HepG2 (cell line): ENCODE results near the gene NCOA1. TPM values are rescaled to one million over a fixed set of nuclear protein-coding genes. Genes with fewer than 3 reads are reported as not detected.
"Not testable (repeated sequence)": the region's sequence is repeated elsewhere in the genome, so short reads cannot be mapped to it uniquely, and the experiment has no call there.

ENCODE experiments used
- ATAC-seq: fragments of 200-7000 bp; cut with Tn5 transposase; 3 replicates; pipeline ENCODE4 v1.9.1; 2020; ENCODE audit warnings: mild to moderate bottlenecking, moderate library complexity
- BruUV-seq: library from RNA; stranded (reverse); fragments of 400-500 nt; replicated peaks from 2 replicates; lab custom pipeline; 2021; lab: Mats Ljungman, UMichigan
- CTCF ChIA-PET: fragments of 300-600 bp; formaldehyde crosslinking; extraction: SDS; loops from one replicate; lab custom pipeline; 2021; ENCODE audit warnings: low total read pairs, inconsistent platforms, low intra/inter-chr PET ratio; lab: Yijun Ruan, JAX
- POLR2A ChIA-PET: fragments of 350-600 bp; sonication (Branson Sonifier 250); formaldehyde crosslinking; loops from one replicate; lab custom pipeline; 2020; ENCODE audit warnings: antibody characterized with exemption, inconsistent platforms; lab: Yijun Ruan, JAX
- DNase-seq: peaks from one replicate; pipeline ENCODE4 v3.0.0-alpha.2; 2015; ENCODE audit warnings: low spot score
- FAIRE-seq: peaks from 3 replicates; lab custom pipeline; 2011; peaks lifted over from hg19 to GRCh38; lab: Jason Lieb, UNC
- H2AFZ ChIP-seq: one replicate; pipeline ENCODE4 v1.6.1; 2011; ENCODE audit warnings: low read length, inconsistent platforms
- H3K27ac ChIP-seq: fragments of 300-600 bp; 3 replicates; pipeline ENCODE4 v1.8.0; 2011; ENCODE audit warnings: mixed run types, mild to moderate bottlenecking, mixed read lengths, low read length, inconsistent platforms; ENCODE audit not compliant: insufficient read depth; ENCODE audit errors: extremely low read length
- H3K27me3 ChIP-seq, 2 experiments: fragments of 200-600 bp in 1 of 2; 2 replicates in 1 of 2; 3 replicates in 1 of 2; pipeline versions ENCODE4 v1.6.0 to v1.8.0; 2011; ENCODE audit warnings: low read length in 2 of 2, mild to moderate bottlenecking in 2 of 2, moderate library complexity in 2 of 2, inconsistent platforms in 1 of 2; ENCODE audit not compliant: insufficient read depth in 2 of 2, control insufficient read depth in 1 of 2
- H3K36me3 ChIP-seq, 2 experiments: fragments of 200-600 bp in 1 of 2; replicated peaks in 1 of 2; 2 replicates in 1 of 2; 3 replicates in 1 of 2; pipeline versions ENCODE4 v1.5.1 to v1.8.0; 2011; ENCODE audit warnings: low read length in 2 of 2, inconsistent platforms in 1 of 2; ENCODE audit not compliant: insufficient read depth in 2 of 2, control insufficient read depth in 1 of 2
- H3K4me1 ChIP-seq: 2 replicates; pipeline ENCODE4 v1.5.1; 2012; ENCODE audit warnings: low read length, inconsistent platforms; ENCODE audit not compliant: insufficient read depth
- H3K4me2 ChIP-seq: 2 replicates; pipeline ENCODE4 v1.6.0; 2011; ENCODE audit warnings: low read depth, low read length, inconsistent platforms
- H3K4me3 ChIP-seq, 3 experiments: fragments of 200-600 bp in 1 of 3; sonication (generic), shearing (Covaris generic) in 1 of 3; replicated peaks in 1 of 3; 2 replicates each; pipeline ENCODE4 v1.5.1; 2011 to 2016; ENCODE audit warnings: low read length in 3 of 3, inconsistent platforms in 2 of 3, low read depth in 2 of 3, mild to moderate bottlenecking in 2 of 3, control low read depth in 1 of 3, mixed read lengths in 1 of 3; ENCODE audit not compliant: insufficient read depth in 1 of 3
- H3K79me2 ChIP-seq: one replicate; pipeline ENCODE4 v1.6.1; 2011; ENCODE audit warnings: low read length, inconsistent platforms; ENCODE audit not compliant: insufficient read depth
- H3K9ac ChIP-seq: 2 replicates; pipeline ENCODE4 v1.6.0; 2011; ENCODE audit warnings: mild to moderate bottlenecking, low read depth, low read length, inconsistent platforms; ENCODE audit not compliant: insufficient read depth
- H3K9me3 ChIP-seq: 2 replicates; pipeline ENCODE4 v1.5.1; 2012; ENCODE audit warnings: mild to moderate bottlenecking, low read length
- H4K20me1 ChIP-seq: 2 replicates; pipeline ENCODE4 v1.6.0; 2011; ENCODE audit warnings: inconsistent platforms, mild to moderate bottlenecking, low read length, moderate library complexity; ENCODE audit not compliant: insufficient read depth
- KDM4B ChIP-seq: sonication (generic); formaldehyde crosslinking; IDR thresholded peaks from 2 replicates; pipeline ENCODE4 v1.4.0; 2020; ENCODE audit warnings: missing genetic modification reagents
- KLF11 ChIP-seq: IDR thresholded peaks from 2 replicates; pipeline ENCODE4 v1.6.1; 2016; ENCODE audit warnings: missing compliant biosample characterization
- MAF1 ChIP-seq: sonication (generic); formaldehyde crosslinking; IDR thresholded peaks from 2 replicates; pipeline ENCODE4 v1.5.0; 2020; ENCODE audit warnings: missing genetic modification reagents, borderline replicate concordance
- MXI1 ChIP-seq: IDR thresholded peaks from 3 replicates; pipeline ENCODE4 v1.6.1; 2012; ENCODE audit warnings: low read depth, low read length, inconsistent platforms, borderline replicate concordance
- PAWR ChIP-seq: sonication (generic); formaldehyde crosslinking; IDR thresholded peaks from 2 replicates; pipeline ENCODE4 v1.4.0; 2020; ENCODE audit warnings: missing genetic modification reagents, mild to moderate bottlenecking, borderline replicate concordance
- RFXANK ChIP-seq: IDR thresholded peaks from 2 replicates; pipeline ENCODE4 v1.6.1; 2016
- TIGD3 ChIP-seq: sonication (generic); formaldehyde crosslinking; IDR thresholded peaks from 2 replicates; pipeline ENCODE4 v1.5.1; 2020; ENCODE audit warnings: mild to moderate bottlenecking, missing genetic modification reagents, borderline replicate concordance
- ZBTB33 ChIP-seq: sonication (generic); formaldehyde crosslinking; IDR thresholded peaks from 2 replicates; pipeline ENCODE4 v1.4.0; 2020; ENCODE audit warnings: missing genetic modification reagents
- ZKSCAN1 ChIP-seq: fragments of 150-350 bp; IDR thresholded peaks from 2 replicates; pipeline ENCODE4 v1.6.1; 2014; ENCODE audit warnings: low read length
- ZMYM4 ChIP-seq: sonication (generic); formaldehyde crosslinking; IDR thresholded peaks from 2 replicates; pipeline ENCODE4 v1.8.1; 2023; ENCODE audit warnings: mild to moderate bottlenecking, missing genetic modification reagents
- ZNF496 ChIP-seq: sonication (generic); formaldehyde crosslinking; IDR thresholded peaks from 2 replicates; pipeline ENCODE4 v1.8.1; 2023; ENCODE audit warnings: mild to moderate bottlenecking, moderate library complexity, missing genetic modification reagents; ENCODE audit not compliant: insufficient replicate concordance
- ZNF503 ChIP-seq: sonication (generic); formaldehyde crosslinking; IDR thresholded peaks from 2 replicates; pipeline ENCODE4 v1.4.0; 2020; ENCODE audit warnings: missing genetic modification reagents
- ZNF720 ChIP-seq: sonication (generic); formaldehyde crosslinking; IDR thresholded peaks from 2 replicates; pipeline ENCODE4 v1.4.0; 2020; ENCODE audit warnings: missing genetic modification reagents
- ZNF749 ChIP-seq: sonication (generic); formaldehyde crosslinking; IDR thresholded peaks from 2 replicates; pipeline ENCODE4 v1.8.0; 2022; ENCODE audit warnings: mild to moderate bottlenecking, missing genetic modification reagents, moderate library complexity, borderline replicate concordance
- WGBS: methylation state at CpG from one replicate; pipeline ENCODE4 v1.1.6; 2017; ENCODE audit warnings: low lambda C conversion rate; 5-methylcytosine and 5-hydroxymethylcytosine counted together
- in situ Hi-C: cut with HindIII; loops from 2 replicates; pipeline ENCODE4 v1.10.0; 2017; ENCODE audit warnings: low pct_unique_long_range_greater_than_20kb; ENCODE audit not compliant: extremely low pct_ligation_motif_present
- intact Hi-C: fragments of 100-400 bp; cut with micrococcal nuclease; formaldehyde crosslinking; loops from one replicate; pipeline ENCODE4 v1.10.0; 2022; ENCODE audit not compliant: unreplicated experiment
- polyA plus RNA-seq, 8 experiments: library from polyadenylated mRNA; depleted of rRNA in 3 of 8; stranded (reverse) in 7 of 8; unstranded in 1 of 8; fragments of >200 nt; fragmentation: Illumina TruSeq in 4 of 8; extraction: Trizol in 4 of 8; gene quantifications; 2 replicates each; pipeline versions ENCODE4 v1.2.1 to v1.2.3, GENCODE V29; 2011 to 2016; ENCODE audit warnings: low read depth in 4 of 8, missing spikeins in 1 of 8, mixed read lengths in 1 of 8; ENCODE audit not compliant: insufficient read depth in 1 of 8
- total RNA-seq, 5 experiments: library from RNA; depleted of rRNA; stranded (reverse); fragments of >200 nt; fragmentation: Illumina TruSeq; extraction: Trizol; gene quantifications; 2 replicates each; pipeline ENCODE4 v1.2.3, GENCODE V29; 2016; ENCODE audit warnings: low read depth in 1 of 5

Gene NCOA1
- total and polyA plus RNA-seq, 2 of the 13 experiments (the other 11 are each of a cell fraction or from before 2014, with no cell fraction given), result 10.0 to 10.4 TPM

GRCh38 chr2:24597181-24597870 is 106.3 kb downstream of the NCOA1 start (continued):
- TF ChIP-seq ZBTB33 (CRISPR knock-in tag) (no peak), RFXANK (CRISPR knock-in tag) (no peak), KDM4B (no peak), MXI1 (no peak), ZNF749 (CRISPR knock-in tag) (no peak), TIGD3 (no peak), ZNF496 (CRISPR knock-in tag) (no peak), ZKSCAN1 (no peak), MAF1 (CRISPR knock-in tag) (no peak), KLF11 (CRISPR knock-in tag) (no peak), PAWR (CRISPR knock-in tag) (no peak), ZNF503 (CRISPR knock-in tag) (no peak), ZNF720 (CRISPR knock-in tag) (no peak), ZMYM4 (no peak)

GRCh38 chr2:24600140-24600539 is 109.1 kb downstream of the NCOA1 start:
- intact Hi-C loops, H3K4me3 ChIP-seq, H4K20me1 ChIP-seq, H3K9me3 ChIP-seq, DNase-seq, POLR2A ChIA-PET, H3K9ac ChIP-seq, H2AFZ ChIP-seq, FAIRE-seq, H3K36me3 ChIP-seq, in situ Hi-C loops, CTCF ChIA-PET, H3K79me2 ChIP-seq, ATAC-seq, H3K4me2 ChIP-seq, H3K4me1 ChIP-seq, H3K27ac ChIP-seq, H3K27me3 ChIP-seq, BruUV-seq: not testable (repeated sequence)
- 90% methylated on average over 6 of the region's 6 CpGs for WGBS
